Smooth muscle cell of bladder (primary cell): ENCODE measurements around the gene OR52N2. TPM values are rescaled to one million over a fixed set of nuclear protein-coding genes. Genes with fewer than 3 reads are reported as not detected.

Source experiments
- total RNA-seq: library from RNA; depleted of rRNA; stranded (reverse); fragments of >200 nt; gene quantifications from 2 replicates; pipeline ENCODE4 v1.2.3, GENCODE V29; 2014

OR52N2 gene
- total RNA-seq: not detected in 2 replicates

GRCh38 chr11:5808500-5809121 is at the start of gene OR52N2:
Gene OR52N2 (plus strand): TSS chr11:5808924. CDS start chr11:5820336, 11,412 bp downstream.

GRCh38 chr11:5783255-5783654 is 25.5 kb upstream of the OR52N2 start, which contains the start of gene OR52N5:
Gene OR52N5 (minus strand): TSS chr11:5783355. CDS start chr11:5778634, 4,721 bp downstream.

GRCh38 chr11:5791165-5791564 is 17.6 kb upstream of the OR52N2 start, which contains the start of gene OR52N1:
Gene OR52N1 (minus strand): TSS chr11:5791265. CDS start chr11:5788816, 2,449 bp downstream.

GRCh38 chr11:5841797-5842196 is 33.1 kb downstream of the OR52N2 start, which contains the start of gene OR52E6:
Gene OR52E6 (minus strand): TSS chr11:5841897. CDS start chr11:5841897, 0 bp downstream.

GRCh38 chr11:5857590-5857989 is 48.9 kb downstream of the OR52N2 start, which contains the start of gene OR52E8:
Gene OR52E8 (minus strand): TSS chr11:5857690. CDS start chr11:5857690, 0 bp downstream.

Other genes starting within 250 kb of the OR52N2 start
- gene OR52B6, start 228.0 kb upstream of the OR52N2 start, total RNA-seq: not detected in 2 replicates
- 3.0 and 4.6 TPM in 2 replicates for gene TRIM6, start 212.3 kb upstream of the OR52N2 start, total RNA-seq
- gene TRIM34, start 183.9 kb upstream of the OR52N2 start, total RNA-seq: 8.7 and 11.4 TPM in 2 replicates
- 38.5 and 43.5 TPM in 2 replicates for gene TRIM5, start 123.8 kb upstream of the OR52N2 start, total RNA-seq
- 82.2 and 84.5 TPM in 2 replicates for gene TRIM22, start 119.1 kb upstream of the OR52N2 start, total RNA-seq
- not detected in 2 replicates for gene OR56B1, start 72.5 kb upstream of the OR52N2 start, total RNA-seq
- gene OR52N4, start 54.7 kb upstream of the OR52N2 start, total RNA-seq: not detected in 2 replicates
- not detected in 2 replicates for gene OR52N5, start 25.6 kb upstream of the OR52N2 start, total RNA-seq
- not detected in 2 replicates for gene OR52N1, start 17.7 kb upstream of the OR52N2 start, total RNA-seq
- not detected in 2 replicates for gene OR52E6, start 33.0 kb downstream of the OR52N2 start, total RNA-seq
- gene OR52E8, start 48.8 kb downstream of the OR52N2 start, total RNA-seq: not detected in 2 replicates
- gene OR52E4, start 71.7 kb downstream of the OR52N2 start, total RNA-seq: not detected in 2 replicates
- gene OR52E5, start 84.3 kb downstream of the OR52N2 start, total RNA-seq: not detected in 2 replicates
- gene OR56A3, start 133.3 kb downstream of the OR52N2 start, total RNA-seq: not detected in 2 replicates
- not detected in 2 replicates for gene OR56A5, start 159.6 kb downstream of the OR52N2 start, total RNA-seq
- gene OR52L1, start 178.1 kb downstream of the OR52N2 start, total RNA-seq: not detected in 2 replicates
- not detected in 2 replicates for gene OR56A4, start 198.0 kb downstream of the OR52N2 start, total RNA-seq
- gene OR56A1, start 221.8 kb downstream of the OR52N2 start, total RNA-seq: not detected in 2 replicates